Astrocyte (in vitro differentiated cells and primary cell): ENCODE data around the gene ZNF541. TPM values are rescaled to one million over a fixed set of nuclear protein-coding genes. Genes with fewer than 3 reads are reported as not detected.

Source experiments
- DNase-seq: peaks from one replicate; pipeline ENCODE4 v3.0.0-alpha.2; 2010; ENCODE audit warnings: low read depth
- FAIRE-seq: peaks from 2 replicates; lab custom pipeline; 2011; peaks lifted over from hg19 to GRCh38; lab: Jason Lieb, UNC
- H2AFZ ChIP-seq: 2 replicates; pipeline ENCODE4 v1.6.0; 2012; ENCODE audit warnings: low read depth, low read length, inconsistent platforms
- H3K27ac ChIP-seq: 2 replicates; pipeline ENCODE4 v1.5.1; 2011; ENCODE audit warnings: low read depth, low read length, inconsistent platforms
- H3K27me3 ChIP-seq: 2 replicates; pipeline ENCODE4 v1.6.0; 2011; ENCODE audit warnings: low read length, inconsistent platforms; ENCODE audit not compliant: insufficient read depth
- H3K36me3 ChIP-seq: 2 replicates; pipeline ENCODE4 v1.5.1; 2011; ENCODE audit warnings: low read length, inconsistent platforms; ENCODE audit not compliant: insufficient read depth
- H3K4me1 ChIP-seq: 2 replicates; pipeline ENCODE4 v1.5.1; 2011; ENCODE audit warnings: low read length, inconsistent platforms; ENCODE audit not compliant: insufficient read depth
- H3K4me2 ChIP-seq: 2 replicates; pipeline ENCODE4 v1.6.0; 2012; ENCODE audit warnings: low read length, inconsistent platforms
- H3K4me3 ChIP-seq: 2 replicates; pipeline ENCODE4 v1.5.1; 2011; ENCODE audit warnings: low read depth, mild to moderate bottlenecking, low read length, inconsistent platforms; ENCODE audit not compliant: insufficient read depth
- H3K79me2 ChIP-seq: 2 replicates; pipeline ENCODE4 v1.6.0; 2012; ENCODE audit warnings: mild to moderate bottlenecking, low read length, inconsistent platforms; ENCODE audit not compliant: insufficient read depth
- H3K9ac ChIP-seq: 2 replicates; pipeline ENCODE4 v1.6.0; 2012; ENCODE audit warnings: mild to moderate bottlenecking, low read length, inconsistent platforms
- H3K9me3 ChIP-seq: 2 replicates; pipeline ENCODE4 v1.5.1; 2012; ENCODE audit warnings: low read depth, mild to moderate bottlenecking, low read length, inconsistent platforms; ENCODE audit not compliant: insufficient read depth
- H4K20me1 ChIP-seq: 2 replicates; pipeline ENCODE4 v1.6.0; 2012; ENCODE audit warnings: low read length, inconsistent platforms; ENCODE audit not compliant: insufficient read depth
- H3K27ac Mint-ChIP-seq: one replicate; pipeline ENCODE4 v1.8.0; 2021; ENCODE audit warnings: mild to moderate bottlenecking, mixed read lengths; ENCODE audit not compliant: unreplicated experiment
- H3K27me3 Mint-ChIP-seq: one replicate; pipeline ENCODE4 v1.8.0; 2021; ENCODE audit warnings: low read depth, mixed read lengths; ENCODE audit not compliant: unreplicated experiment
- H3K36me3 Mint-ChIP-seq: one replicate; pipeline ENCODE4 v1.8.0; 2021; ENCODE audit warnings: low read depth, mixed read lengths; ENCODE audit not compliant: unreplicated experiment
- H3K4me1 Mint-ChIP-seq: one replicate; pipeline ENCODE4 v1.8.0; 2021; ENCODE audit warnings: low read depth, mixed read lengths; ENCODE audit not compliant: unreplicated experiment
- H3K4me3 Mint-ChIP-seq: one replicate; pipeline ENCODE4 v1.8.0; 2021; ENCODE audit warnings: mild to moderate bottlenecking, moderate library complexity, mixed read lengths; ENCODE audit not compliant: unreplicated experiment
- H3K9me3 Mint-ChIP-seq: one replicate; pipeline ENCODE4 v1.8.0; 2021; ENCODE audit warnings: mild to moderate bottlenecking, mixed read lengths; ENCODE audit not compliant: unreplicated experiment
- CTCF ChIP-seq: IDR thresholded peaks from 2 replicates; pipeline ENCODE4 v1.5.1; 2011; ENCODE audit warnings: low read depth, mild to moderate bottlenecking, inconsistent platforms, low read length, moderate library complexity; ENCODE audit not compliant: insufficient read depth
- EZH2 ChIP-seq: IDR thresholded peaks from 2 replicates; pipeline ENCODE4 v1.6.1; 2012; ENCODE audit warnings: mild to moderate bottlenecking, low read length, inconsistent platforms; ENCODE audit not compliant: insufficient read depth
- total RNA-seq: library from RNA; stranded (reverse); gene quantifications from 2 replicates; pipeline ENCODE4 v1.2.1, GENCODE V29; 2021

ZNF541 gene
- total RNA-seq, 1 donor from 2014 or later: not detected

GRCh38 chr19:47608074-47608918 lies 35.3 kb upstream of the ZNF541 start:
- H3K27ac ChIP-seq: peak overlapping the region; percentile 88
- no peaks in the 10 kb centered on the region for H3K36me3 ChIP-seq
- no peak for TF ChIP-seq EZH2
- TF ChIP-seq CTCF: no peak
- no peaks in the 10 kb centered on the region for H3K9me3 ChIP-seq
- FAIRE-seq: no peak
- peak overlapping the region; percentile 98 for H3K9ac ChIP-seq
- Mint-ChIP-seq H3K36me3 (no peaks in the 10 kb centered on the region), H3K27me3 (no peaks in the 10 kb centered on the region), H3K4me1 (peaks cover 20% of the 10 kb centered on the region), H3K27ac (peak overlapping the region; percentile 96), H3K9me3 (no peaks in the 10 kb centered on the region), H3K4me3 (peak overlapping the region; percentile 94)
- peak overlapping the region; percentile 88 for H3K4me3 ChIP-seq
- no peaks in the 10 kb centered on the region for H3K27me3 ChIP-seq
- H3K4me1 ChIP-seq: peaks cover 18% of the 10 kb centered on the region
- peaks cover 32% of the 10 kb centered on the region for H4K20me1 ChIP-seq
- peak overlapping the region; percentile 77 for H2AFZ ChIP-seq
- H3K4me2 ChIP-seq: peak overlapping the region; percentile 93
- H3K79me2 ChIP-seq: peaks cover 49% of the 10 kb centered on the region
- peak; percentile 77 for DNase-seq

- H3K9me3 Mint-ChIP-seq: no peaks in the 10 kb centered on the region
- H3K27me3 Mint-ChIP-seq: no peaks in the 10 kb centered on the region
- Histone ChIP-seq H3K36me3 (no peaks in the 10 kb centered on the region), H3K4me2 (peak overlapping the region; percentile 93), H3K4me1 (peaks cover 11% of the 10 kb centered on the region), H4K20me1 (peaks cover 25% of the 10 kb centered on the region), H3K4me3 (peak overlapping the region; percentile 88), H3K9me3 (no peaks in the 10 kb centered on the region), H3K9ac (peak overlapping the region; percentile 98), H3K27ac (peak overlapping the region; percentile 88), H2AFZ (peak overlapping the region; percentile 77), H3K79me2 (peaks cover 42% of the 10 kb centered on the region), H3K27me3 (no peaks in the 10 kb centered on the region)
- FAIRE-seq: no peak
- no peaks in the 10 kb centered on the region for H3K36me3 Mint-ChIP-seq
- H3K27ac Mint-ChIP-seq: peak overlapping the region; percentile 96
- H3K4me3 Mint-ChIP-seq: peak overlapping the region; percentile 94
- TF ChIP-seq EZH2 (no peak), CTCF (no peak)
- DNase-seq: no peak
- peaks cover 15% of the 10 kb centered on the region for H3K4me1 Mint-ChIP-seq
These were observed 34.7 kb upstream of the ZNF541 start for GRCh38 chr19:47607564-47608073.
